Stimulated activated CD8-positive, alpha-beta memory T cell treated with anti-CD3 and anti-CD28 coated beads, Interleukin-15, amount 100 ng/mL, for 1 hour (primary cell): ENCODE results near the gene APBA1.

ENCODE experiments used
- DNase-seq: peaks from one replicate; pipeline ENCODE4 v3.0.0-alpha.2; 2020; ENCODE audit warnings: low read depth

Gene APBA1

DNA sequence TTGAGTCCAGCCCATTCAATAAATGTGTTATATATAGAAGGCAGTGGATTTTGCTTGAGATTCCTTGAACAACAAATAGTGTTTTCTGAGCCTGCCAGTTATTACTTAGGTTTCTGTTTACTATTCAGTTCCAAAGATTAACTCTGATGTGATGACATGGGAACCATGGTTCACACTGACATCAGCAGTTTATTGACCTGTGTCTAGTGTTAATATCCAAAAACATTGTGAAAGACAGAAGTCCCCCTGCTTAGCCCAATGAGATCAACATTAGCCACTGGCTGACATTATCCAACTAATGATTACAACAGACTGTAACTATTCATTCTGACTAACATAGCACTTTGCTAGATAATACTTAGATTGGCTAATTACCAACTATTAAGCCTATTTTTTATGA is 14.9 kb downstream of the APBA1 start:
- no peak for DNase-seq

DNA sequence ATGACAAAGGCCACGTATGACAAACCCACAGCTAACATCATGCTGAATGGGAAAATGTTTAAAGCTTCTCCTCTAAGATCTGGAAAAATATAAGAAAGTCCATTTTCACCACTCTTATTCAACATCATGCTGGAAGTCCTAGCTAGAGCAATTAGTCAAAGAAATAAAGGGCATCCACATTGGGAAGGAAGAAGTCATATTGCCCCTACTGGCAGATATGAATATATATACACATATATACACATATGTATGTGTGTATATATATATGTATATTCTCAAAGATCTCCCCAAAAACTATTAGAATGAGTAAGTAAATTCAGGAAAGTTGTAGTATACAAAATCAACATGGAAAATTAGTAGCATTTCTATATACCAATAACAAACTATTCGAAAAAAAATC is 17.1 kb downstream of the APBA1 start:
- no peak for DNase-seq

DNA sequence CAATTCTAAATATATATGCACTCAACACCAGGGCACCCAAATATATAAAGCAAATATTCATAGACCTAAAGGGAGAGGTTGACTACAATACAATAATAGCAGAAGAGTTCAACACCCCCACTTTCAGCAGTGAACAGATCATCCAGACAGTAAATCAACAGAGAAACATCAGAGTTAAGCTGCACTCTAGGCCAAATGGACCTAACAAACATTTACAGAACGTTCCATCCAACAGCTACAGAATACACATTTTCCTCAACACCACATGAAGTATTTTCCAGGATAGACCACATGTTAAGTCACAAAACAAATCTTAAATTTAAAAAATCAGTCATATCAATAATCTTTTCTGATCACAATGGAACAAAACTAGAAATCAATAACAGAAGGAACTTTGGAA is 18.9 kb downstream of the APBA1 start:
- no peak for DNase-seq

DNA sequence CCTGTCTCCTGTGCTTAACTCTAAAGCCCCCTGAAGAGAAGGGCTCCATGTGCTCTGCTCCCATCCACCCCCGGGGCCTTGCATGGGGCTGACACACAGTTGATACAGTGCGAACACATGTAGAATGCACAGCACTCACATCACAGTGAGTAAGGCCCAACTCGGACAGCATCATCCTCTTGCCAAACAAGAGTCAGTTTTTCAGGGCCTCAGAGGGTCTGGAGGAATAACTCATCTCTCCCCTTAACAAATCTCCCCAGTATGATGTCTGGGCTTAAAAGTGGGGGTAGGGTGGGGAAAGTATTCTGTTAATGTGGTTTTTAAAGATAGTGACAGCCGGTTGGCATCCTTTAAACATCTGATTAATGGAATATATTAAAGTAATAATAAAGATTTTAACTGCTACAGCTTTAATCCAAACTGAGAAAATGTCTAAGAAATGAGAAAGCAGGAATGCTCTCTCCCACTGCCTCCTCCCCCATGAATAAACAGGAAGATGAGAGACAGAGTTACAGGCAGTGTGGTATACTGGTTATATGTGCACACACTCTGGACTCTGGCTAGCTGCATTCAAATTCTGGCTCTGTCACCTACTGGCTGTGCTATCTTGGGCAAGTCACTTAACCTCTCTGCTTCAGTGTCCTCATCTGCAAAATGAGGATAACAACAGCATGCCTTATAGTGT is 22.5 kb downstream of the APBA1 start:
- DNase-seq: no peak

DNA sequence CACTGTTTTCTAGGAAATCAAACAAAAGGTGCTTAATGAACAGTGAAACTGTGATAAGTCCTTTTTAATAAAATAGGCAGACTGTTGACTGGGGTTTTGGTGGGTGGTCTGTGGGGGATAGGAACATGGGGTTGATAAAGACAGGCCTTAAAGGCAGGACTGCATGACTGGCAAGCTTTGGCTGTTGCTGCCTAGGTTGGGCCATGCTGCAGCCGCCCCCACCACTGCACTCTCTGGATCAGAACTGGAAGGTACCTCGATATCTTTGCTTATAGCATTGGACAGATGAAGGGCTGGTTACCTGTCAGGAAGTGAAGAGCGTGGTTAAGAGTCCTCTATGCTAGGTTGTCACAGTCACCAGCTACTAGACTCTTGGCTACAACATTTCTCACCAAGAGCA is 24.4 kb downstream of the APBA1 start:
- DNase-seq: no peak

DNA sequence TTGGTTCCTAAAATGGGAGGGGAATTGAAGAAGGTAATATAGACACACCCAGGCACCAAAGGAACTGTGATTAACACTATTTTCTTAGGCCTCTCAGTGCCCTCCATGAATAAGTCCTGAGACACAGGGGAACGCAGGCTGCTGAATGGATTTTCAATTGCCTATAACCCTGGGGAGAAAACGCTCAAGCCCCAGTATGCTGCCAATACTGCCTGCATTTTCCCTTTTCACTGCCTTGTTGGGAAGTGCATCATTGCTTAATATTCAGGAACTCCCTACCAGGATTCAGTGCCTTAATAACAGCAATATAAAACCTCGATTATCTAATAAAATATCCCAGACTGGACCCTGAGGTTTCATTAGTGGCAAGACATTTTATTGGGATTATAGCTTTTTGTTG is 25.4 kb downstream of the APBA1 start:
- no peak for DNase-seq

DNA sequence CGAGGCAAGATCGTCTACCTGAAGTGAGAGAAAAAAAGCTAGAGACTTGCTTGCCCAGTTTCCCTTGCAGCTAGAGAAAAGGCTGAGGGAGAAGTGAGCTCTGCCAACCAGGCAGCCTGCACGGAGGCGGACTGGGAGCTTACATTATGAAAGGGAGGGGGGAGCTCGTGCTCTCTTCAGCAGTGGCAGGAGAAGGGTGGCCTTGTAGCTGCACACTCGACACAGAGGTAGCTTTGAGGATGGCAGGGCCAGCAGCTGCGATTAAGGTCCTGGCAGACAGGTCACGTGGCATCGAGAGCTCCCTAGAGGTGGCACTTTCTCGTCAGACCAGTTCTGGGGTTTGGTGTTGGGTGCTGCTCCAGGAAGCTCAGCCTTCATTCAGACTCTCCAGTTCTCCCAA is 26.7 kb downstream of the APBA1 start:
- DNase-seq: no peak

DNA sequence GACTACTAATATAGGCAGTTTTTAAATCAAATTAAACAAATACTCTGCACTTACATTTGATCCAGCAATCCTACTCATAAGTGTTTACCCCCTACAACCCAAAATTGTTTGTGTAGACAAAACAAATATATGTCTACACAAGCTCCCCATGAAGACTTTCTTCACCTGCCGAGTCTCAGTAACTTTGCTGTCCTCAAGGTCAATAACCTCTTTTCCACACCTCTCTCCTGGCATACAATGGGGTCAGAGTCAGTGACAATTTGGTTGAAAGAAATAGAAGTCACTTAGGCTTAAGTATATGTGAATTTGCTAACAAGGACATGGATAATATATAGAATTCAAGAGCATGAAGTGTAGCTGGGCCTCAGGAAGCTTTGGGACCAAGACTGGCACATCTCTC is 29.1 kb downstream of the APBA1 start:
- DNase-seq: no peak

DNA sequence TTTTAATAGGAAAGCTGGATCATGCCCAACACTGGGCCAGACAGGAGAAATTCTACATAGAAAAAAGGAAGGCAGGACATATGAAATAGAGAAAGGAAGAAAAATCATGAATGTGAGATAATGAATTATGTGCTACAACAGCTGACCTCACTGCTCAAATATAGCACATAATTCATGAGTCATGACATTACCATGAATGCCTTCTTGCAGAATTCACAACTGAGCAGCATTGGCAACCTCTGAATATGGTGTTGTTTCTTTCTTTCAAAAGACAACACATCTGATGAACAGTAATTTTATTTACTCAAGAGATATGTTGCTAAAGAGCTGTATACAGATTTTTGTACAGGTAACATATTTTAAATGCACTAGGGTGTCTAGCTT is 34.4 kb downstream of the APBA1 start:
- DNase-seq: no peak

DNA sequence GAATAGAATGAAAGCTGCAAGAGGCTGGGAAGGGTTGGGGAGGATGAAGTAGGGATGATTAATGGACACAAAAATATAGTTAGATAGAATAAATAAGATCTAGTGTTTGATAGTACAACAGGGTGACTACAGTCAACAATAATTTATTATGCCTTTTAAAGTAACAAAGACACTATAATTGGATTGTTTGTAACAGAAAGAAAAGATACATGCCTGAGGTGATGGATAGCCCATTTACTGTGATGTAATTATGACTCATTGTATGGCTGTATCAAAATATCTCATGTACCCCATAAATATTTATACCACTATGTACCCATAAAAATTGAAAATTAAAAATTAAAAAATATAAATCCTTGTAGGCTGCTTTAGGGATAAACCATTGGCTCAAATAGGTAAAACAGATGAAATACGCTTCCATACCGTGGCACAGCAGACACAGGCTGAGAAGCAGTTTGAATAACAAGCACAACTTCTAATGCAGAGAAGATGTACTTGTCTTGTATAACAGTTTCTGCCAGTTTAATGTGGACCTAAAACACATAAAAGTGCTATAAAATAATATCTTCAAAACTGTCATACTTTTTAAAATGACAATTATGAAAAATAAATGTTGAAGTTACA is 34.9 kb downstream of the APBA1 start:
- DNase-seq: no peak

DNA sequence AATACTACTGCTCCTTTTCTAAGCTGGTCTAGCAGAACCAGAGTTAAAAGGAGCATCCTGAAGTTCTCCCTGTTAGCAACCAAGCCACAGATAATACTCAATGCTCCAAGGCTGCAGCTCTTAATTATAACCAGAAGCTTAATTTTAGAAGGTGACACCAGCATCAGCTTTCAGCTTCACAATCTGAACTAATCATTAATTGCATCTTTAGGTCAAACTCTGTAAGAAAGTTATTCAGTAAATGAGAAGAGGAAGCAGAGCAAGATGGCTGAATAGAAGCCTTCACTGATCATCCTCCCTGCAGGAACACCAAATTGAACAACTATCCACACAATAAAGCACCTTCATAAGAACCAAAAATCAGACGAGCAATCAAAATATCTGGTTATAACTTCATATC is 38.5 kb downstream of the APBA1 start:
- DNase-seq: no peak

DNA sequence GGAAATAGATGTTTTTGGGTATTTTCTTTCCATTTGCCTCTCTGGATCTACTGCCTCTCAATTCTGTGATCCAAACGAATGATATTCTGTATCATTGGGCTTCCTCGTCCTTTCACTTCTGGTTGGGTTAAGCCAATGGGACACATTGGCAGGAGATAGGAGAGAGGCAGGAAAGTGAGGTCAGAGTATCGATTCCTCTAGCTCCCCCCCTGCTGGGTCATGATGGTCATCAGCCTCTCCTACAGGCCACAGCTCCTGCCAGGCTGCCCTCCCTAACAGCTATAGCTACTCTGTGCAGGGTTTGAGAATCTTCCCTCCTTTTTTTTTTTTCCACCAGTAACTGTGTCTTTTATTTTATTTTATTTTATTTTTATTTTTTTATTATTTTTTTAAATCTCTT is 39.4 kb downstream of the APBA1 start:
- DNase-seq: no peak

DNA sequence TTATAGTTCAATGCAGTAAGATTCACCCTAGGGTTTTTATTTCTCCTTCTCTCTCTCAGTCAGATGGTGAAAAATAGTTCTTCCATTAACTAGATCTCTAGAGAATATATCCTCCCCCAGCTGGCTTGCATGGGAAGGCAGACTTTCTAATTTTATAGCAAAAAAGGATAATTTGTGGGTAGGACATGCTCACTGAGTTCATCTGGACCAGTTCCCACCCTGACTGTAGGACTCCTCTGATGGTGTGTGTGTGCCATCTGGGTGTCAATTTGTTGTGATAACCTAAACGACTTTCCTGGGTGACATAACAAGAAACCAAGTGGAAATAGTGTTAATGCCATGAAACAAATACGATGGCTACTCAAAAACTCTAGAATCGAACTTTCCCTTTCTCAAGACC is 44.9 kb downstream of the APBA1 start:
- DNase-seq: no peak

DNA sequence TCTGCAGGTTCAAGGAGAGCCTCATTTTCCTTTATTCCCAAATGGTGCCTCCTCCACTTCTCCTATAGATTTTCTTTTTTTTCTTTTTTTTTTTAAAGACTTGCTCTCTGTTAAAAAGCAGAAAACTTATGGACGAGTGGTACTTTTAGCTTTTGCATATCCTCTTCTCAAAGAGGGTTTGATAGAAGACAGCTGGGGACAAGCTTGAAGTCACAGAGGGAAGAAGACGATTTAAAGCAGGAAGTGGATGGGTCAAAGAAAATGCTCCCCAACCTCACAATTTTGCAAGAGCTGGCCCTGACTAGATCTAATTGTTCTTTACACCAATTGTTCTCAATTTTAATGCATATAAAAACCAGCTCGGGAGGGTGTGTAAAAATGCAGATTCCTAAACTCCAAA is 48.9 kb downstream of the APBA1 start:
- DNase-seq: no peak

DNA sequence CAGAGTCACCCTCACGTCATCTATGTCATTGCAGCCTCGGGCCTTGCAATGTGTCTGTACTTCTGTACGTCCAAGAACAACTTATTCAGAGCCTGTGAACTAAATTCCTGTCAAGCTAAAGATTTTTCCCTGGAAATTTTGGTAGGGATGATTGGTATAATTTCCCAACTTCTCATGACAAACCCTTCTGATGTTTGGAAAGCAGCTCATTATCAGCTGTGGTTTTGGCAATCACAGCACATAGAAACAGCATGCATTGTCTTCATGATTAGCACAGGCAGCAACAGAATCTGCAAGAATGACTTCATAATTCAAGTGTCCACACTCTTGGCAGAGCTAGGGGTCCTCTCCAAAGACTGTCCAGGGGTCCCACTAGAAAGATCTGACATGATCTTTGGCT is 49.5 kb downstream of the APBA1 start:
- DNase-seq: no peak

DNA sequence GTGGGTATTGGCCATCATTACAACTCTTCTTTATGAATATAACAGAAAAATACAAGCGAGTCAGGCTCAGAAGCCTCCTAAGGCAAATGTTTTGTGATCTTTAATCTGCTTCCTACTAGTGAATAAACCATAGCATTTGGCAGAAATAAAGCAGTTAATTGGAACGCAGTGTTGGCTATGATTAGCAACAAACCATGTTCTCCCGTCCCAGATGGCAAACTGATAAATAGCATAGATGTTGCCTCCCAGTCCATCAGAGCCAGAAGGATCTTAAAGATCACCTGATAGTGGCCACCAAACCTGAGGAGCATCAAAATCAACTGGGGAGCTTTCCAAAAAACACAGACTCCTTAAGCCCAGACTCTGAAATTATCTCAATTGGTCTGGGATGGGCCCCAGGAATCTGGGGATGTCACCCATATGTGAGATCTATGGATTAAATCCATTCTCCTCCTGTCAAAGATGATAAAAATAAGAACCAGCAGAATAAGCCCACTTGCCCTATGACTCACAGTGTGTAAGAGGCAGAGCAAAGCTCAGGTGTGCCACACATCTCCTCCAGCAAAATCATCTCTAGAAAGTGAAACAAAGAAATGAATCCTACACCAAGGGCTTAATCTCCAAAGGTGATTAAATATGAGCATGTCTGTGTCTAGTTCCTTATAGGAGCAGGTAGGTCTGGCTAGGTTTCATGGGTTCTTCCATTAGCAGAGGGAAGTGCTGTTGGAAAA is 50.3 kb downstream of the APBA1 start:
- DNase-seq: no peak

DNA sequence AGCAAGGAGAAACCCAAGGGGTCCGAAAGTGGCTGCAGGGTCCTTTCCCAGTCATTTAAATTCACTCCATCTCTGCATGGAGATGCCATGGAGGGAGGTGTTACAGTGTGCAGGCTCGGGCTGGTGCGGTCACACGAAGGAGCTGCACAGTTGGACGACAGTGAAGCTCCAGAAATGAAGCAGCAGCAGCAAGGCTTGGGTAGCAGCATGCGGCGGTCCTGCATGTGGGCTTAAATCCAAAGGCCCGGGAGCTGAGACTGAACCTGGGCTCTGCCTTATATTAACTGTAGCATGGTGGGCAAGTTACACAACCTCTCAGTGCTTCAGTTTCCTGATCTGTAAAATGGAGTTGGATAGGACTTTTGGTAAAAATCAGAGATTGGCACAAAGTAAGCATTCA is 51.4 kb downstream of the APBA1 start:
- no peak for DNase-seq

DNA sequence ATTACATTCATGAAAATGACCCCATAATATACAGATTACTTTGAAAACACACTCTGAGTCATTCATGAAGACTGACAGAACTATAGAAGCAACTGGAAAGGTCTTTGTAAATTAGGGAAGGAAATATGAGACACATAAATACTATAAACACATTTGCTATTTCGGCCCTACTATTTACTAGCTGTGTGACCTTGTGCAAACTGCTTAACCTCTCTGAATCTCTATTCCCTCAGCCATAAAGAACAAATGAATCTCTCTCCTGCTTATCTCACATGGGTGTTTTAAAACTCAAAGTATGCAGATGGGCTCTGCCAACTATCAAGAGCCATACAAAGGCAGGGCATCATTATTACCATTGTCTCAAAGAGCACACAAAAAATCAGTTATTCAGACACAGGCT is 52.9 kb downstream of the APBA1 start:
- no peak for DNase-seq

DNA sequence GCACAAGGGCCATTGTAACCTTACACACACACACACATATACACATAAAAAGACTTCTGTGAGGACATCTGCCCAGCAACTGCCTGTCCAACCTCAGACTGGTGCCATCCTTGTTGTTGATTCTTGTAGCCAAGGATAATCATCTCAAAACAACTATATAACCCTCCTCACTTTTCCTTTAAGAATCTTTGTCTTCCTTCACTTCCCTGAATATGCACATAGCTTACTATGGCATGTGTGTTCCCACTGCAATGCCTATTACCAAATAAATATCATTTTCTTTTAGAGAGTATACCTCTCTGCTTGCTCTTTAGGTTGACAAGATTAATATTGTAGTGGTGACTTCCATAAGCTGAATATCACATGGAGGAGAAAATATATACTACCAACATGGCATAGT is 55.2 kb downstream of the APBA1 start:
- DNase-seq: no peak

DNA sequence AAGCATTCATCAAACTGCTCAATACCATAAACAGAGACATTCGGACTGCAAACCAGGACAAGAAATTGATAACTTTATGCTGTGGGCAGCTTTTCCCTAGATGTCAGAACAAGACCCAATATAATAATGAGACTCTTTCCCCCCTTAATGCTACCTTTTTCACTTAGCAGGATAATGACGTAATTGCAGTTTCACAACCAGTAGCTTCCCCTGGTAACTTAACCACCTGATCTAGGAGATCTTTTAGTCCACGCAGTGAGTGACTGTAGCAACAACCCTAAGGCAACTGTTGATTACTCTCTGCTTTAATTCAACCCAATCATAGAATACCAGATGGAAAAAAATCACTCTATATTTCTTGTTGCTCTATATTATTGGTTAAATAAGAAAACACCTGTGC is 56.3 kb downstream of the APBA1 start:
- DNase-seq: no peak

DNA sequence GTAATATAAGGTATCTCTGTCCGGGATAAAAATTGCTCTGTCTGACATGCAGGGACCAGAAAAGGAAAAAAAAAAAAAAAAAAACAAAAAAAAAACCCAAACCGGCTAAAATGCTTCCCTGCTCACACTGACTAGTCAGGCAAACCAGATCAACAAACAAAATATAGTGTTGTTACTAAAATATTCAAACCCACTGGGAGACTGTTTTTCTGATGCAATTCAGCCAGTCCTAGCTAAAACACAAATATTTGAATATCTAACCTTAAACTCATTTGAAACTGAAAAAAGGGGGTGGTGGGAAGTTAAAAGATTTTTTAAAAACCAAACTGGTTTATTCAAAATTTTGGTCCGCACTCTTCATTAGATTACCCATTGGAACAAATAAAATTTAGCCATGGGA is 61.0 kb downstream of the APBA1 start:
- no peak for DNase-seq

DNA sequence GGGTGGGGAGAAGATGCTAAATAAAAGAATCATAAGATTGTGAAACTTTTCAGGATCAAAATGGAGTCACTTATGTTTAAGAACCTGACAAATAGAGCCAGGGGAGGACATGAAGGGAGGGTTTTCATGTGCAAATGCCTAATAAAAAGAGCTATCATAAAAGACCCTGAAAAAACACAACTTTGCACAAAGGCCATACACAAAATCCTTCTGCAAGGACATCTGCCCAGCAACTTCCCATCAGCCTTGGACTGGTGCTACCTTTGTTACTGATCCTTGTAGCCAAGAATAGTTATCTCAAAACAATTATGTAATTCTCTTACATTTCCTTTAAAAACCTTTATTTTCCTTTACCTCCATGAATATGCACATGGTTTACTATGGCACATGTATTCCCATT is 63.0 kb downstream of the APBA1 start:
- DNase-seq: no peak

DNA sequence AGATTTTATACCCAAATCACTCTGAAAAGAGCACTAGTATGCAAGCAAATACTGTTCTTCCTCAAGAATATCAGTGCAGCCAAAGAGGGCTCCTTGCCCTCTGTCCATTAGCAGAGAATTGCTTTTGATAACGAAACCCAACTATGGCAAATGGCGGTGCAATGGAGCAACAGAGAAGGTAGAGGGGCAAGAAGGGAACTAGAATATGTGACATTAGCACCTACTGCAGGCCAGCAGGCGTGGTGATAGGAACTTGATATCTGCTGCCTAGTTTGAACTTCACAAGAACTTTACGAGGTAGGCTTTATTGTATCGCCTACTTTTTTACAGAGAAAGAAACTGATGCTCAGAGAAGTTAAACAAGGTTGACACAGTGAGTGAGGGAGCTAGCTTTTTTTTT is 66.1 kb downstream of the APBA1 start:
- no peak for DNase-seq

DNA sequence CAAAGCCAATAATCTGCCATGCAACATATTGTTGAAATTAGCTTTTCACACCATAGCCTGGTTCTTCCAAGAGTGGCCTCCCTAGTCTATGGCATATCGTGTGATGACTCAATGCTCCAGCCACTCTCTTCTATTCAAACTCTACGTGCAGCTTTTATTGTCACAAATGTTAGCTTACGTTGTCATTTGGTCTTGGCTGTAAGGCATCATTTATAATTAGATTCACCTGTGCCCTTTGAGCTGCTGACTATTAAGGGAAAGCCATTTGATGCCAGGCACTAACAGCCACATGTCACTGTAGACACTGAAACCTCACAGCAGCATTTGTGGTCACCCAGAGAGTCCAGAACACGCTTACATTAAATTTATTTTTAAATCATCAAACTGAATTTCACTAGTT is 66.8 kb downstream of the APBA1 start:
- no peak for DNase-seq
